GM19099 (cell line): ENCODE measurements around the gene LRRC36.

Experiments used
- POLR2A ChIP-seq: IDR thresholded peaks from 3 replicates; pipeline ENCODE4 v1.6.1; 2011; ENCODE audit warnings: low read depth; ENCODE audit not compliant: insufficient read length; ENCODE audit errors: extremely low read depth

LRRC36 gene

GRCh38 chr16:67310561-67310960 is 16.1 kb upstream of the LRRC36 start:
- TF ChIP-seq POLR2A = no peak

- TF ChIP-seq POLR2A = no peak
These were observed 14.8 kb upstream of the LRRC36 start for GRCh38 chr16:67311607-67312488.

DNA sequence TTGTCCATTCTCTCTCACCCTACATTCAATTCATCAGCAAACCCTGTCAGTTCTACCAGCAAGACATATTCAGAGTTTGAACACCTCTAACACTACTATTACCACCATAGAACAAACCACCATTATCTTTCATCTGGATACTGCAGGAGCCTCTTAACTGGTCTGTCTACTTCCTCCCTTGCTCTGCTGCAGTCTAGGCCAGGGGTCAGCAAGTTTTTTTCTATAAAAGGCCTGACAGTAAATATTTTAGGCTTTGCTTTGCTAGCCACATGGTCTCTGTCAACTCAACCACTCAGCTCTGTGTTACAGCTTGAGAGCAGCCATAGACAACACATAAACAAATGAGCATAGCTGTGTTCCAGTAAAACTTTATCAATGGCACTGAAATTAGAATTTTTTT is 13.9 kb upstream of the LRRC36 start:
- TF ChIP-seq POLR2A = no peak

DNA sequence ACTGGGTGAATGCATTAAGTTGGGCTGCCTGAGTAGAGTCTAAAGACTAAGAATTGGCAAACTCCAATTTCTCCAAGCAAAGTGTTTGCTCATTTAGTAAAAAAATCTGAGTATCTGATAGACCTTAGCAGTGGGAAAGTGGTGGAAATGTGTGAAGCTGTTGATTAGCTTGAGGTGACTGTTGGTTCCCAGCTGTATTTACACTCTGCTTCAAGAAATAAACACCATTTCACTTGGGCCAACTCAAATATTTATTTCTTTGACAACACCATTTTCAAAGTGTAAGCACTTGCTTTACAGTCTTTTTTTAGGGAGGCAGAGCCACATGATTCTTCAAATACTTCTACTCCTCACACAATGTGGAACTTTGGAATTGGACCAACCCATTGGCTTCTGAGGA is 8.8 kb upstream of the LRRC36 start:
- TF ChIP-seq POLR2A = no peak

DNA sequence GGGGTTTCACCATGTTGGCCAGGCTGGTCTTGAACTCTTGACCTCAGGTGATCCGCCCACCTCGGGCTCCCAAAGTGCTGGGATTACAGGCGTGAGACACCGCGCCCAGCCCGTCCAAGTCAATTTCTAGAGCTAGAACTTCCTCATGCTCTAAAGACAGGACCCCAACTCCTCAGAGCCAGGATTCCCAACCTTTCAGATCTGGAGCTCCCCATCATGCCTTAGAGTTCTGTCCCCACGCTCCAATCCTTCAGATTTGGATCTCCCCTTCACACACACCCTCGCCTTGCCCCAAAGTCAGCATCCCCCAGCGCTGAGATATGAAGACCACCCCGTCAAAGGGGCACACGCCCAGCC is 522 bp upstream of the LRRC36 start:
- TF ChIP-seq POLR2A = no peak

DNA sequence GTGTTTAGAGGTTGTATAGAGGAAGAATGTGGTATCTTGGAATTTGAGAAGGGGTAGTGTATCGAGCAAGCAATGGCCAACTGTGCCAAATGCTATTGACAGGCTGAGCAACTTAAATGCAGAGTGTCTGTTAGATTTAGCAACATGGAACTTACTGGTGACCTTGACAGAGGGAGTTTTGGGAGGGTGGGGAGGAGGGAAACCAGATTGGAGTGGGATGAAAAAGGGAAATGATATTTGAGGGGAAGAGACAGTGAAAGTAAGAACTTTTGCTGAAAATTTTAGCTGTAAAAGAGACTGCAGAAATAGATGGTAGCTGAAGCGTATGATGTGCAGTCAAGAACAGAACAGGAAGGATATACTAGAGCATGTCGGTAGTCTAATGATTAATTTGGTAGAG is 1.1 kb downstream of the LRRC36 start:
- TF ChIP-seq POLR2A = no peak

- no peak for TF ChIP-seq POLR2A
These were observed 3.3 kb downstream of the LRRC36 start for GRCh38 chr16:67329901-67330300.

DNA sequence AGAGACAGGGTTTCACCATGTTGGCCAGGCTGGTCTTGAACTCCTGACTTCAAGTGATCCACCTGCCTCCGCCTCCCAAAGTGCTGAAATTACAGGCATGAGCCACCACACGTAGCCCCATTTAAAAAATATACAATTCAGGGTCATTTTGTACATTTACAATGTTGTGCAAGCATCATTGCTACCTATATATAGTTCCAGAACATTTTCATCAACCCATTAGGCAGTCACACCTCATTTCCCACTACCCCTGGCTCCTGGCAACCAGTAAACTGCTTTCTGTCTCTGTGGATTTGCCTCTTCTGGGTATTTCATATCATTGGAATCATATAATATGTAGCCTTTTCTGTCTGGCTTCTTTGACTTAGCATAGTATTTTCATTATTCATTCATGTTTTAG is 6.7 kb downstream of the LRRC36 start:
- TF ChIP-seq POLR2A = no peak

- TF ChIP-seq POLR2A = no peak
These were observed 9.5 kb downstream of the LRRC36 start for GRCh38 chr16:67336116-67336515.

GRCh38 chr16:67336648-67337047 is 10.0 kb downstream of the LRRC36 start:
- TF ChIP-seq POLR2A = no peak

DNA sequence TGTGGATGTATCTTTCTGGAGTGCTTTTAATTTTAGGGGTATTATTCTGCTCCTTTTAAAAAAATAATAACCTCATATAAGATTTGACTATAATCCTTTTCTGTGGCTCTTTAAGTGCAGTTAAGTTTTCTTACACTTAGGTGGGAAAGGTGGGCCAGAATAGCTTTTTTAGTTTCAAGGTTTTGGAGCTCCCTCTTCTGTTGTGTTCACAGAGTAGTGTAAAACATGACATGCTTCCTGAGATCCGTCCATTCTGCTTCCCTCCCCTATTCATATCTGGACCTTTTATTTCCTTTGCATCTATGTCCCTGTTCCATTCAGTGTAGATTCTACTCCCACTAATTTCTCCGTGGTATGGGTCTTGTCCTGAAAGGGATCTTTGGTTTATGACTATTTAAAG is 12.8 kb downstream of the LRRC36 start:
- no peak for TF ChIP-seq POLR2A

GRCh38 chr16:67341250-67341649 is 14.6 kb downstream of the LRRC36 start:
- TF ChIP-seq POLR2A = no peak

DNA sequence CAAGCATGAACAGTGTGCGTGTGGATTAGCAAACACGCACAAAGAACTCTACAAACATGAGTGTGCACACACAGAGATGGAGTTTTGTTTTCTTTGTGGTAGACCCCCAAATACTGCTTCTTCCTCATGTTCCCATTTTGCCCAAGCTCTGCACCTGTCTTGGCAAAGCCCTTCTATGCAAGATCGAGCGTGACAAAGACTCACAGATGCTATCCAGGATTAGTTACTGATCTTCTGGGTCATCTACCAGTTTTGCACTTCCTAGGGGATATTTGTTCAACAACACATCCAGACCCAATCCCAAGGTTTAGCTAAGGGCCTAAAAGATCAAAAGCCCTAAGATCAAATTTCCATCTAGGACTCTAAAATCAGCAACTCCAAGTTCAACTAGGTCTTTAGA is 16.0 kb downstream of the LRRC36 start:
- no peak for TF ChIP-seq POLR2A

DNA sequence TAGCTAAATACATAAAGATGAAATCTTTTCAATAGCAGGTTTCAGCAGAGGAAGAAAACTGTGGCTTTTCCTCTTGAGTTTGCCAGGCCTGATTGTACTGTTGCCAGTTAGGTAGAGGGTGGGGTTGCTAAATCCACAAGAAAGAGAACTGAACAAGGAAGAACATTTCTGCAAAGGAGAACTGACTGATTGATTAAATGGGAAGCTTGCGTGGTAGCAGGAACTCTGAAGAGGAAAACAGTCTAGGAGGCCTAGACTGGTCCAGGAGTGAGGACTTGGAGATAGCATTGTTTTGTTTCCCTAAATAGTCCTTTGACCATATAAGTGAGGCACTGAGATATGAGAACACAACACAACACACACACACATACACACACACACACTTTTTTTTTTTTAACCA is 18.8 kb downstream of the LRRC36 start:
- TF ChIP-seq POLR2A = no peak

DNA sequence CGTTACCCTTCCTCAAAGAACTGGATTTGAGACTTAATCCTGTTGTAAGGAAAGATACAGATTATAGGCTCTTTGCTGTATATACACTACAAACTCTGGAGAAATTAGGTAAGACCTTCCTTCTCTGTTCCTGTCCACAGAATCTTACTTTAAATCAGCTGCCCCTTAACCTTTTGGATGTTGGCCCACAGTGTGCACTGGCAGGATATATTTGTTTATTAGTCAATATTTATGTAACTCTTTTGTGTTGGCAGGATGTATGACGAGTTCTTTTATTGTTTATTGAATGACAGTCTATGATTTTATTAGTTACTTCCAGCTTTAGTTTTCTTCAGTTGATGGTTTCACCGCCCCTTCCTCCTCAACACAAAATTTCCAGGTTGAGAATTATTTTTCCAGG is 19.7 kb downstream of the LRRC36 start:
- TF ChIP-seq POLR2A = no peak

DNA sequence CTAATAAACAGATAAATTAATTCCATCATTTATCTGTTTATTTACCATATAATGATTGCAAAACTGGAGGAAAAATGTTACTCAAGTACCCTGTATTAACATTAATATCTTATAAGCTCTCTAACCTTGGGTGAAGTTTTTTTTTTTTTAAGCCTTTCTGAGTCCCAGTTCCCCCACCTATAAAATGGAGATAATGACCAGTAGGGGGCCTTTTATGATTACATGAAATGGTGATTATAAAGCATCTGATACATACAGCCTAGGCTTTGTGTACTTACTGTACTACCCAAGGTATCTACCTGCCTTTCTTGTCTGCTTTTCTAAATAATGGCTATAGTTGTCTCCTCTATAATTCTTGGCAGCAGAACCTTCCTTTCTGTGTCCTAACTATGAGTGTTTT is 22.6 kb downstream of the LRRC36 start:
- TF ChIP-seq POLR2A = no peak

DNA sequence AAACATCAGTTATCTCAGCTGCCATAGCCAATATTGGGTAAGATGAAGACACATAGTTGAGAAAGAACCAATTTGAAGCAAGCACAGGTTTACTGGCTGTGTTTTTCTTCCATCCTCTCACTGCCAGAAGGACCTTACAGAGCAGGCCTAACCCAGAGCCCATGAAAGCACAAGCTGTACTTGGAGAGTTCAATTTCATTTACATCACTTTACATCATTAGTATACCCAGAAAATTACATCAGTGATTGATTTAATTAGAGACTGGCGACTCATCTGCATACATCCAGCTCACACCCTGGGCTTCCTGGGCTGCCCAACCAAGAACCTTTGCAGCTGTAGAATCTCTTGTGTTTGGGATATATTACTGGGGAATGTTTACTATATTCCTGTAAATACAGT is 23.7 kb downstream of the LRRC36 start:
- TF ChIP-seq POLR2A = no peak
